ENCODE data around the gene KRT77.

Gene KRT77

GRCh38 chr12:52697058-52697582 lies 6.2 kb downstream of the KRT77 start:
- in situ Hi-C loops (cut with MboI; ENCODE audit: low pct_unique_long_range_greater_than_20kb, low sequenced_read_pairs) = no loop called here

GRCh38 chr12:52696588-52696987 lies 6.7 kb downstream of the KRT77 start:
- in situ Hi-C loops (cut with MboI; ENCODE audit: low pct_unique_long_range_greater_than_20kb, low sequenced_read_pairs) = no loop called here

More at GRCh38 chr12:52697058-52697582, 6.2 kb downstream of the KRT77 start:
- no peak for DNase-seq

GRCh38 chr12:52695039-52695438 lies 8.3 kb downstream of the KRT77 start:
- in situ Hi-C loops (cut with MboI; ENCODE audit: low pct_unique_long_range_greater_than_20kb, low sequenced_read_pairs) = no loop called here
- no peak for DNase-seq

More at GRCh38 chr12:52696588-52696987, 6.7 kb downstream of the KRT77 start:
- no peak for DNase-seq

- in situ Hi-C loops (cut with MboI; ENCODE audit: low pct_unique_long_range_greater_than_20kb, low sequenced_read_pairs) = no loop called here
- no peak for DNase-seq
These were observed 9.2 kb downstream of the KRT77 start for GRCh38 chr12:52694151-52694550.

- in situ Hi-C loops (cut with MboI; ENCODE audit: low pct_unique_long_range_greater_than_20kb, low sequenced_read_pairs) = no loop called here
- no peak for DNase-seq
These were observed 10.1 kb downstream of the KRT77 start for GRCh38 chr12:52693261-52693660.

GRCh38 chr12:52692254-52692653 lies 11.1 kb downstream of the KRT77 start:
- in situ Hi-C loops (cut with MboI; ENCODE audit: low pct_unique_long_range_greater_than_20kb, low sequenced_read_pairs) = no loop called here
- DNase-seq = no peak

- in situ Hi-C loops (cut with MboI; ENCODE audit: low pct_unique_long_range_greater_than_20kb, low sequenced_read_pairs) = no loop called here
- no peak for DNase-seq
These were observed 11.5 kb downstream of the KRT77 start for GRCh38 chr12:52691841-52692150.

- in situ Hi-C loops (cut with MboI; ENCODE audit: low pct_unique_long_range_greater_than_20kb, low sequenced_read_pairs) = no loop called here
- no peak for DNase-seq
These were observed 12.1 kb downstream of the KRT77 start for GRCh38 chr12:52691076-52691840.

- in situ Hi-C loops (cut with MboI; ENCODE audit: low pct_unique_long_range_greater_than_20kb, low sequenced_read_pairs) = no loop called here
- no peak for DNase-seq
These were observed 12.8 kb downstream of the KRT77 start for GRCh38 chr12:52690351-52691075.

- in situ Hi-C loops (cut with MboI; ENCODE audit: low pct_unique_long_range_greater_than_20kb, low sequenced_read_pairs) = no loop called here
- DNase-seq = no peak
These were observed 13.4 kb downstream of the KRT77 start for GRCh38 chr12:52689936-52690335.

GRCh38 chr12:52689239-52689638 lies 14.1 kb downstream of the KRT77 start:
- in situ Hi-C loops (cut with MboI; ENCODE audit: low pct_unique_long_range_greater_than_20kb, low sequenced_read_pairs) = no loop called here
- DNase-seq = no peak

GRCh38 chr12:52688481-52688880 lies 14.8 kb downstream of the KRT77 start:
- in situ Hi-C loops (cut with MboI; ENCODE audit: low pct_unique_long_range_greater_than_20kb, low sequenced_read_pairs) = no loop called here
- DNase-seq = no peak

- in situ Hi-C loops (cut with MboI; ENCODE audit: low pct_unique_long_range_greater_than_20kb, low sequenced_read_pairs) = no loop called here
- DNase-seq = no peak
These were observed 15.6 kb downstream of the KRT77 start for GRCh38 chr12:52687497-52688385.

- no peak for DNase-seq
- in situ Hi-C loops (cut with MboI; ENCODE audit: low pct_unique_long_range_greater_than_20kb, low sequenced_read_pairs) = no loop called here
These were observed 16.4 kb downstream of the KRT77 start for GRCh38 chr12:52686756-52687487.

GRCh38 chr12:52686063-52686462 lies 17.3 kb downstream of the KRT77 start:
- in situ Hi-C loops (cut with MboI; ENCODE audit: low pct_unique_long_range_greater_than_20kb, low sequenced_read_pairs) = no loop called here
- no peak for DNase-seq

GRCh38 chr12:52685406-52685890 lies 17.9 kb downstream of the KRT77 start:
- in situ Hi-C loops (cut with MboI; ENCODE audit: low pct_unique_long_range_greater_than_20kb, low sequenced_read_pairs) = no loop called here
- no peak for DNase-seq

GRCh38 chr12:52684431-52684830 lies 18.9 kb downstream of the KRT77 start:
- DNase-seq = no peak
- in situ Hi-C loops (cut with MboI; ENCODE audit: low pct_unique_long_range_greater_than_20kb, low sequenced_read_pairs) = no loop called here

GRCh38 chr12:52683575-52684300 lies 19.6 kb downstream of the KRT77 start:
- in situ Hi-C loops (cut with MboI; ENCODE audit: low pct_unique_long_range_greater_than_20kb, low sequenced_read_pairs) = no loop called here
- no peak for DNase-seq

All from KBM-7 (cell line).